Endothelial cell of umbilical vein (primary cell): ENCODE data around the gene EIF3B. TPM values are rescaled to one million over a fixed set of nuclear protein-coding genes. Genes with fewer than 3 reads are reported as not detected.

Source experiments
- BruUV-seq: library from RNA; stranded (reverse); fragments of 400-500 nt; replicated peaks from 2 replicates; lab custom pipeline; 2021; lab: Mats Ljungman, UMichigan
- CTCF ChIA-PET: fragments of 300-600, 350-600 bp; sonication (Branson Sonifier 250); formaldehyde crosslinking; loops from one replicate; lab custom pipeline; 2021; ENCODE audit warnings: antibody characterized with exemption, inconsistent platforms; lab: Charles Lee
- POLR2A ChIA-PET: fragments of 300-600, 350-600 bp; sonication (Branson Sonifier 250); formaldehyde crosslinking; loops from one replicate; lab custom pipeline; 2021; ENCODE audit warnings: antibody characterized with exemption, inconsistent platforms; lab: Charles Lee
- DNase-seq: peaks from one replicate; pipeline ENCODE4 v3.0.0-alpha.2; 2011; ENCODE audit warnings: low read depth, low spot score
- FAIRE-seq: peaks from 2 replicates; lab custom pipeline; 2011; peaks lifted over from hg19 to GRCh38; lab: Jason Lieb, UNC
- H2AFZ ChIP-seq: 2 replicates; pipeline ENCODE4 v1.6.0; 2012; ENCODE audit warnings: low read depth, low read length, control low read depth, inconsistent platforms
- H3K27ac ChIP-seq: 2 replicates; pipeline ENCODE4 v1.5.1; 2011; ENCODE audit warnings: low read depth, mild to moderate bottlenecking, control low read depth, low read length, moderate library complexity; ENCODE audit not compliant: insufficient read depth
- H3K27me3 ChIP-seq, 2 experiments: 2 replicates each; pipeline versions ENCODE4 v1.6.0 to v1.6.1; 2011; ENCODE audit warnings: low read length in 2 of 2, mixed read lengths in 1 of 2; ENCODE audit not compliant: control insufficient read depth in 2 of 2, insufficient read depth in 2 of 2
- H3K36me3 ChIP-seq, 2 experiments: 2 replicates in 1 of 2; 3 replicates in 1 of 2; pipeline ENCODE4 v1.5.1; 2011; ENCODE audit warnings: low read length in 2 of 2, mild to moderate bottlenecking in 1 of 2, moderate library complexity in 1 of 2; ENCODE audit not compliant: control insufficient read depth in 2 of 2, insufficient read depth in 2 of 2; ENCODE audit errors: extremely low read depth in 1 of 2
- H3K4me1 ChIP-seq: 3 replicates; pipeline ENCODE4 v1.5.1; 2011; ENCODE audit warnings: mild to moderate bottlenecking, low read length; ENCODE audit not compliant: control insufficient read depth, insufficient read depth; ENCODE audit errors: extremely low read depth
- H3K4me2 ChIP-seq: 2 replicates; pipeline ENCODE4 v1.6.1; 2011; ENCODE audit warnings: low read length, control low read depth, mixed read lengths; ENCODE audit not compliant: insufficient read depth
- H3K4me3 ChIP-seq, 3 experiments: fragments of 200-600 bp in 1 of 3; sonication (generic), shearing (Covaris generic) in 1 of 3; replicated peaks in 1 of 3; 2 replicates each; pipeline ENCODE4 v1.5.1; 2011 to 2016; ENCODE audit warnings: control low read depth in 3 of 3, low read length in 3 of 3, mild to moderate bottlenecking in 2 of 3, inconsistent platforms in 1 of 3, low read depth in 1 of 3, moderate library complexity in 1 of 3; ENCODE audit not compliant: insufficient read depth in 1 of 3
- H3K79me2 ChIP-seq: 2 replicates; pipeline ENCODE4 v1.6.0; 2012; ENCODE audit warnings: low read length, inconsistent platforms; ENCODE audit not compliant: control insufficient read depth, insufficient read depth
- H3K9ac ChIP-seq: replicated peaks from 2 replicates; pipeline ENCODE3; 2011; ENCODE audit warnings: low read length, control low read depth; ENCODE audit not compliant: insufficient read depth; ENCODE audit errors: extremely low read depth
- H3K9me1 ChIP-seq: replicated peaks from 3 replicates; pipeline ENCODE4 v1.6.0; 2011; ENCODE audit warnings: mild to moderate bottlenecking, low read length; ENCODE audit not compliant: control insufficient read depth, insufficient read depth; ENCODE audit errors: extremely low read depth
- H3K9me3 ChIP-seq: replicated peaks from 2 replicates; pipeline ENCODE4 v1.5.1; 2012; ENCODE audit warnings: low read length, inconsistent platforms; ENCODE audit not compliant: control insufficient read depth, insufficient read depth
- H4K20me1 ChIP-seq: replicated peaks from 2 replicates; pipeline ENCODE3; 2011; ENCODE audit warnings: mild to moderate bottlenecking, low read length; ENCODE audit not compliant: control insufficient read depth, insufficient read depth; ENCODE audit errors: extremely low read depth
- CTCF ChIP-seq, 2 donors: IDR thresholded peaks; 1 replicate in 1 of 2; 2 replicates in 1 of 2; pipeline ENCODE4 v1.5.1; 2011; ENCODE audit warnings: low read length in 2 of 2, mild to moderate bottlenecking in 2 of 2, moderate library complexity in 2 of 2, control low read depth in 1 of 2, inconsistent platforms in 1 of 2, low read depth in 1 of 2; ENCODE audit not compliant: insufficient read depth in 1 of 2; ENCODE audit errors: extremely low read depth in 1 of 2
- EZH2 ChIP-seq: IDR thresholded peaks from 2 replicates; pipeline ENCODE4 v1.6.1; 2012; ENCODE audit warnings: borderline replicate concordance, low read depth, mild to moderate bottlenecking, moderate library complexity, low read length, inconsistent platforms; ENCODE audit not compliant: severe bottlenecking
- FOS ChIP-seq: IDR thresholded peaks from 2 replicates; pipeline ENCODE4 v1.6.1; 2011; ENCODE audit warnings: mild to moderate bottlenecking, low read length, moderate library complexity, borderline replicate concordance; ENCODE audit not compliant: insufficient read depth
- GATA2 ChIP-seq: IDR thresholded peaks from 2 replicates; pipeline ENCODE4 v1.7.0; 2011; ENCODE audit warnings: low read depth, mild to moderate bottlenecking, moderate library complexity, mixed read lengths, low read length; ENCODE audit not compliant: insufficient read length, insufficient read depth
- JUN ChIP-seq: IDR thresholded peaks from 2 replicates; pipeline ENCODE4 v1.6.1; 2011; ENCODE audit warnings: borderline replicate concordance, low read depth; ENCODE audit not compliant: insufficient read length, insufficient read depth
- MAX ChIP-seq: IDR thresholded peaks from 2 replicates; pipeline ENCODE4 v1.6.1; 2011; ENCODE audit not compliant: insufficient read depth, insufficient read length
- MYC ChIP-seq: IDR thresholded peaks from one replicate; pipeline ENCODE4 v1.6.1; 2011; ENCODE audit warnings: mild to moderate bottlenecking, low read depth, low read length
- POLR2A ChIP-seq: IDR thresholded peaks from 2 replicates; pipeline ENCODE4 v1.6.1; 2012; ENCODE audit warnings: low read depth, mild to moderate bottlenecking, control low read depth, low read length
- POLR2AphosphoS5 ChIP-seq: IDR thresholded peaks from 2 replicates; pipeline ENCODE4 v1.6.1; 2012; ENCODE audit warnings: low read depth, mild to moderate bottlenecking, control low read depth, low read length, moderate library complexity; ENCODE audit not compliant: insufficient read depth
- dilution Hi-C: fragments of 300-500 bp; cut with MboI; formaldehyde crosslinking; loops from one replicate; pipeline ENCODE4 v1.15.0; 2019; ENCODE audit warnings: low sequenced_read_pairs; ENCODE audit not compliant: extremely low pct_ligation_motif_present
- intact Hi-C: fragments of 100-400 bp; cut with micrococcal nuclease; formaldehyde crosslinking; loops from one replicate; pipeline ENCODE4 v1.10.0; 2022
- polyA plus RNA-seq, 4 experiments: library from polyadenylated mRNA; depleted of rRNA in 3 of 4; stranded (reverse) in 3 of 4; unstranded in 1 of 4; fragments of >200 nt; gene quantifications; 2 replicates each; pipeline versions ENCODE4 v1.2.1 to v1.2.3, GENCODE V29; 2011 to 2012; ENCODE audit warnings: missing spikeins in 1 of 4
- total RNA-seq: library from RNA; stranded (reverse); gene quantifications from 2 replicates; pipeline ENCODE4 v1.2.3, GENCODE V29; 2021

Gene EIF3B
- total and polyA plus RNA-seq, 2 donors (not counting 3 experiments of a cell fraction or from before 2014, with no cell fraction given): 104 to 207 TPM

GRCh38 chr7:2421943-2422310 lies 67.3 kb downstream of the EIF3B start:
- Histone ChIP-seq H3K9ac (no peak overlapping the region), H3K4me2 (no peak overlapping the region), H3K27ac (no peak overlapping the region), H4K20me1 (no peaks in the 10 kb centered on the region), H3K9me1 (no peaks in the 10 kb centered on the region), H3K79me2 (no peaks in the 10 kb centered on the region), H3K27me3 (no peaks in the 10 kb centered on the region), H3K36me3 (no peaks in the 10 kb centered on the region), H2AFZ (no peak overlapping the region), H3K4me3 (no peak overlapping the region), H3K4me1 (no peaks in the 10 kb centered on the region), H3K9me3 (no peaks in the 10 kb centered on the region)
- intact Hi-C loops (no loop called here), dilution Hi-C loops (no loop called here)
- DNase-seq (no peak), FAIRE-seq (no peak)
- BruUV-seq: no TSS peak
- CTCF ChIA-PET: interaction anchor here (0.7 to 1.7 kb wide), 3 partner anchors 47 to 553 kb away, joined by 3 to 5 read pairs (median 3); no protein-coding TSS in a partner anchor
- POLR2A ChIA-PET: no interaction called here
- TF ChIP-seq POLR2A (no peak), MAX (no peak), MYC (no peak), EZH2 (no peak), GATA2 (no peak), POLR2AphosphoS5 (no peak), CTCF (IDR thresholded peaks at IDR 0.05; ENCODE audit: extremely low read depth in 1 of 2, insufficient read depth in 1 of 2, low read depth in 1 of 2, low read length in 2 of 2) (no peak), JUN (no peak), FOS (no peak)
